ENCODE results near the gene EID1.

Gene EID1

GRCh38 chr15:48876057-48876456 is 1.9 kb upstream of the EID1 start:
- no peak overlapping the region for H3K4me3 ChIP-seq (ENCODE audit: control insufficient read depth, low read depth, low read length)
- no peak for DNase-seq (ENCODE audit: low read depth)
- TF ChIP-seq CTCF (conservative IDR thresholded peaks at IDR 0.05; ENCODE audit: control insufficient read depth, insufficient read depth, low read depth, low read length), result no peak

GRCh38 chr15:48880070-48880634 is 2.2 kb downstream of the EID1 start:
- no peak overlapping the region for H3K4me3 ChIP-seq (ENCODE audit: control insufficient read depth, low read depth, low read length)
- DNase-seq (ENCODE audit: low read depth), result no peak
- no peak for TF ChIP-seq CTCF (conservative IDR thresholded peaks at IDR 0.05; ENCODE audit: control insufficient read depth, insufficient read depth, low read depth, low read length)

GRCh38 chr15:48883699-48884098 is 5.8 kb downstream of the EID1 start:
- no peak overlapping the region for H3K4me3 ChIP-seq (ENCODE audit: control insufficient read depth, low read depth, low read length)
- no peak for DNase-seq (ENCODE audit: low read depth)
- no peak for TF ChIP-seq CTCF (conservative IDR thresholded peaks at IDR 0.05; ENCODE audit: control insufficient read depth, insufficient read depth, low read depth, low read length)

GRCh38 chr15:48887144-48887543 is 9.2 kb downstream of the EID1 start:
- H3K4me3 ChIP-seq (ENCODE audit: control insufficient read depth, low read depth, low read length), result no peak overlapping the region
- no peak for DNase-seq (ENCODE audit: low read depth)
- TF ChIP-seq CTCF (conservative IDR thresholded peaks at IDR 0.05; ENCODE audit: control insufficient read depth, insufficient read depth, low read depth, low read length), result no peak

- TF ChIP-seq CTCF (conservative IDR thresholded peaks at IDR 0.05; ENCODE audit: control insufficient read depth, insufficient read depth, low read depth, low read length), result no peak
- no peak overlapping the region for H3K4me3 ChIP-seq (ENCODE audit: control insufficient read depth, low read depth, low read length)
- DNase-seq (ENCODE audit: low read depth), result no peak
These were observed 10.3 kb downstream of the EID1 start for GRCh38 chr15:48888191-48888590.

- H3K4me3 ChIP-seq (ENCODE audit: control insufficient read depth, low read depth, low read length), result no peak overlapping the region
- DNase-seq (ENCODE audit: low read depth), result no peak
- no peak for TF ChIP-seq CTCF (conservative IDR thresholded peaks at IDR 0.05; ENCODE audit: control insufficient read depth, insufficient read depth, low read depth, low read length)
These were observed 10.9 kb downstream of the EID1 start for GRCh38 chr15:48888836-48889235.

GRCh38 chr15:48889925-48890324 is 12.0 kb downstream of the EID1 start:
- no peak for TF ChIP-seq CTCF (conservative IDR thresholded peaks at IDR 0.05; ENCODE audit: control insufficient read depth, insufficient read depth, low read depth, low read length)
- no peak overlapping the region for H3K4me3 ChIP-seq (ENCODE audit: control insufficient read depth, low read depth, low read length)
- DNase-seq (ENCODE audit: low read depth), result no peak

Measured in fibroblast of mammary gland (primary cell).